ENCODE results near the gene CDC42BPA.

CDC42BPA gene

DNA sequence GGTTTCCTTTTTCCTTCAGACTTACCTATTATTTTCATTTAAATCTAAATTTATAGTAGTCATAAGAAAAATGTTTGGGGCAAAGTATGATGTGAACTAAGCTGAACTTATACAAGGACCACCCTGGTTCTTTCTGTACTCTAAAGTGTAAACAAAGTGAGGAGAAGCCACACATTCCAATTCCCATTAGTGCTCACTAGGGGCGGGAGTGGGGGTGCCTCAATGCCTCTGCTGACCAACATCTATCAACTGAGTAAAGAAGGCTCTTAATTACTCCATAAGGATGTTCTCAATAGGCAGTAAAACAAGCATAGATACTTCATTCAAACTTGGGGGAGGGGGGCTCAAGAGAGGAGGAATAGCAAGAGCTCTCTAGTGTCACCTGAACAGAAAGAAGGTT, 151.7 kb downstream of the CDC42BPA start:
- DNase-seq (ENCODE audit: insufficient read length, low spot score) (no peak), FAIRE-seq (no peak)
- TF ChIP-seq, protein P1, sequence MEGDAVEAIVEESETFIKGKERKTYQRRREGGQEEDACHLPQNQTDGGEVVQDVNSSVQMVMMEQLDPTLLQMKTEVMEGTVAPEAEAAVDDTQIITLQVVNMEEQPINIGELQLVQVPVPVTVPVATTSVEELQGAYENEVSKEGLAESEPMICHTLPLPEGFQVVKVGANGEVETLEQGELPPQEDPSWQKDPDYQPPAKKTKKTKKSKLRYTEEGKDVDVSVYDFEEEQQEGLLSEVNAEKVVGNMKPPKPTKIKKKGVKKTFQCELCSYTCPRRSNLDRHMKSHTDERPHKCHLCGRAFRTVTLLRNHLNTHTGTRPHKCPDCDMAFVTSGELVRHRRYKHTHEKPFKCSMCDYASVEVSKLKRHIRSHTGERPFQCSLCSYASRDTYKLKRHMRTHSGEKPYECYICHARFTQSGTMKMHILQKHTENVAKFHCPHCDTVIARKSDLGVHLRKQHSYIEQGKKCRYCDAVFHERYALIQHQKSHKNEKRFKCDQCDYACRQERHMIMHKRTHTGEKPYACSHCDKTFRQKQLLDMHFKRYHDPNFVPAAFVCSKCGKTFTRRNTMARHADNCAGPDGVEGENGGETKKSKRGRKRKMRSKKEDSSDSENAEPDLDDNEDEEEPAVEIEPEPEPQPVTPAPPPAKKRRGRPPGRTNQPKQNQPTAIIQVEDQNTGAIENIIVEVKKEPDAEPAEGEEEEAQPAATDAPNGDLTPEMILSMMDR (IDR thresholded peaks at IDR 0.05; ENCODE audit: insufficient read depth, missing control alignments): no peak

DNA sequence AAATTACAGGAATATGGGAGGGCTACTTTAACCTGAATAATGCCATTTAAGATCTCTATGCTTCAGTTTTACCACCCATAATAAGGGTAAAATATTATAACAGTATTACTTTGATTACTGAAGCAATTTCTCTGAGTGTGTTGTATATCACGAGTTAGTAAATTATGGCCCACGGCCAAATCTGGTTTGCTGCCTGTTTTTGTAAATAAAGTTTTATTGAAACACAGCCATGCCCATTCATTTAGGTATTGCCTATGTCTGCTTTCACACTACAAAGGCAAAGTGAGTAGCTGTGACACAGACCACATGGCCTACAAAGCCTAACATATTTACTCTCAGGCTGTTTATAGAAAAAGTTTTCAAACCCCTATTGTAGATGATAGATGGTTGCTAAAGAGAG, 156.8 kb downstream of the CDC42BPA start:
- FAIRE-seq (peak; percentile 32), DNase-seq (ENCODE audit: insufficient read length, low spot score) (no peak)

DNA sequence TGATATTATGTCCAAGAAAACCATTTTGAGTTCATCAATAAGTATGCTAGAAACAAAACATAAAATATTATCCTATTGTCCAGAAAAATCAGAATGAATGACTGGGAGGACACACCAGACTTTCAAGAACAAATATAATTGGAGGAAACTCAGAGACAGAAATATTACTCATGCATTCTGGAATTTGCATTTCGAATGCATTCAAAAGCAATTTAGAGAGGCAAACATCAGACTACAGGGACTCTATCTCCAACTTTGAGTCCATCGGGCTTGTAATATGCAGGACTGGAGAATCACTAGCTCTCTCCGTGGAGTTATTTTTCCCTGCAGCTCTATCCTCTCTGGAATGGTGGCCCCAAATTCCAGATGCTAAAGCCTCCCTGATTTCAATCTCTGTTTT, 161.8 kb downstream of the CDC42BPA start:
- FAIRE-seq (no peak), DNase-seq (ENCODE audit: insufficient read length, low spot score) (no peak)
- TF ChIP-seq, protein P1 (IDR thresholded peaks at IDR 0.05; ENCODE audit: insufficient read depth, missing control alignments): no peak

More for the DNA sequence above, 156.8 kb downstream of the CDC42BPA start:
- TF ChIP-seq, protein P1 (IDR thresholded peaks at IDR 0.05; ENCODE audit: insufficient read depth, missing control alignments): no peak

DNA sequence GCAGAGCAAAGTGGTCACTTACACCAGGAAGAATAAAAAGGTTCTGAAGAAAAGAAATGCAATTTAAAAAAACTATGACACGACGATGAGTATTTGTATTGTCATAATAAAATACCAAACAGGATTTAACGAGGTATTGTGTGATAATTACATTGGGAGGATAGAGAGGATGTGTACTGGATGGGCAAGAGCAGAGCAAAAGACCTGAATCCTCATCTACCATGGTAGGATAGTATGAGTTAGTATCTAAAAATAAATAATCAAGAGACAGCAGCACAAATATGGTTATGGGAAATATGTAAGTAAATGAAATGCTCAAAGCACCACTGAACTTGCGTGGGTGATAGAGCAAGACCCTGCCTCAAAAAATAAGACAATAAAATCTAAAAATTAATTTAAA, 162.6 kb downstream of the CDC42BPA start:
- no peak for FAIRE-seq
- TF ChIP-seq, protein P1 (IDR thresholded peaks at IDR 0.05; ENCODE audit: insufficient read depth, missing control alignments): no peak
- no peak for DNase-seq (ENCODE audit: insufficient read length, low spot score)

DNA sequence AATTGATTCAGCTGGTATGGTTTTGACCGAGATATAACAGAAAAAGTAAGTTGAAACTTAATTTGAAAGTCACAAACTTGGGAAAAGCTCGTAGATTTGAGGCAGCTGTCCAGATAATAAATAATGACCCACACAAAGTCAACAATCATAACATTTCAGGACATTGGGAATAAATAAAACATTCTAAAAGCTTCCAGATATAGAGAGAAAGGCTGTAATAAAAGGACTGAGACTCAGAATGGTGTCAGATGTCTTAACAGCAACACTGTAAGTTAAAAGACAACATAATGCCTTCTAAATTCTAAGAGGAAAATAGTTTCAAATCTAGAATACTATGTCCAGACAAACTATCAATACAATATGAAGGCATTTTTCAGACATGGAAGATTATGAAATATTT, 163.3 kb downstream of the CDC42BPA start:
- peak; percentile 75 for FAIRE-seq
- no peak for DNase-seq (ENCODE audit: insufficient read length, low spot score)
- TF ChIP-seq, protein P1 (IDR thresholded peaks at IDR 0.05; ENCODE audit: insufficient read depth, missing control alignments): no peak

DNA sequence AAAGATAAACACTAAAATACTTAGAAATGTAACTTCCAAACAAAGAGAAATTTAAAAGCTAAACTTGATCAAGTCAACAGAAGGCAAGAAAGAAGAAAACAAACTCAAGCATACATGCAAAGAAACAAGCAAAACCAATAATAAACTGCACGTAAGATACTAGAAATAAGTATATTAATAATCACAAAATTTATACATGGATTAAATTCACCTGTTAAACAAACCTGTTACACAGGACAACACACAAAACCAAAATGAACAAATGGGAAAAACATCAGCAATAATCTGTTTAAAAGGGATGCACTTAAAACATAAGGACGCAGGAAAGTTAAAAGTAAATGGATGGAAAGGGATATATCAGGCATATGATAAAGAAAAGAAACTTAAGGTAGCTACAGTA, 165.8 kb downstream of the CDC42BPA start:
- DNase-seq (ENCODE audit: insufficient read length, low spot score): no peak
- TF ChIP-seq, protein P1 (IDR thresholded peaks at IDR 0.05; ENCODE audit: insufficient read depth, missing control alignments): no peak
- FAIRE-seq: peak; percentile 64

DNA sequence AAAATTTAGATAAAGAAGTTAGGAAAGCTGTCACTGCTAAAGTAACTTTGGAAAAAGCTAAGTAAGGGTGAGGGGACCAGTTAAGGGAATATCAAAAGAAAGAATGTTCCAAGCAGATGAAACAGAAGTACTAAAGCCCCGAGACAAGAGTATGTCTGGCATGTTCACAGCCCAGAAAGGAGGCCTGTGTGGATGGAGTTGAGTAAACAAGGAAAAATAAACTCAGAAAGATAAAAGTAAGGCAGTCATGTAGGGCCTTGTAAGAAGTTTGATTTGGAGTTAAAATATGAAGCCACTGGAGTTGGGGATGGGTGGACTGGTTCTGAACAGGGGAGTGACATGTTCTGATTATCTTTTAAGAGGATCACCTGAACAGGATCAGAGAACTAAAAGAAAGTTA, 177.9 kb downstream of the CDC42BPA start:
- DNase-seq (ENCODE audit: insufficient read length, low spot score) (no peak), FAIRE-seq (peak; percentile 46)
- TF ChIP-seq, protein P1 (IDR thresholded peaks at IDR 0.05; ENCODE audit: insufficient read depth, missing control alignments): no peak
